Hematopoietic multipotent progenitor cell treated with erythropoietin and hydrocortisone succinate and interleukin-3 and kit ligand, for 4 days (in vitro differentiated cells): Measurements from ENCODE around the gene KIF2A.

ENCODE experiments used
- DNase-seq: peaks from one replicate; pipeline ENCODE4 v3.0.0-alpha.2; 2015

Gene KIF2A

DNA sequence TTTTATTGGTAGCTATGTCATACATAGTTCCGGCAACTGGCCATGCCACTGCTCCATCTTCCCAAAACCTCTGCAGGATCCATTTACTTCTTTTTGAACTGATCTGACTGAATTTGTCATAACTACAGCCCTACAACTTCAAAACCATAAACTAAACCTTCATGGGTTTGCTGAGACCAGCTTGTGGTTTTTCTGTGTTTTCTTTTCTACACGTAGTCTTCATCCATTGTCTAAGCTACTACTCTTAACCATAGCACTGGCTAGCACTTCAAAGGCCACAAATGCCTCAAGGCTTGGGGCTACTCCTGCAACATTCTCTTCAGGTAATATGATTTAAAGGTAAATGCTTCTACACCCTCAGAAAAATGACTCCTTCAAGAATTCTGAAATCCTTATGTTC, 9.0 kb upstream of the KIF2A start:
- DNase-seq: peak; percentile 30

DNA sequence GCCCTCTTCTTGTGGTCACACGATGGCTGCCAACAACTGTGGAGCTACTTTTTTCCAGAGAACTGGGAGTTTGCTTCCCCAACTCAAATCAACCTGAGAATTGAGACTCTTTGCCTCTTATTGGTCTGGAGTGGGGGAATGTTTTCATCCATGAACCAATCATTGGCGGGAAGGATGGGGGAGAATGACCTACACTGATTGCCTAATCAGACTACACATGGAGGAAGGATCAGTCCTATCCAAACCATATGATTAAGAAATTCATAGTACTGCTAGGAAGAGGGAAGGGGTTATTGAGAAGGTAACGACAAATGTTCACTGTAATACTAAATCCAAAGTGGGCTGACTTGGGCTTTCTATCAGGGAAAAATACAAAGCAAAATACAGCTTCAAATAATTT, 7.9 kb upstream of the KIF2A start:
- no peak for DNase-seq

DNA sequence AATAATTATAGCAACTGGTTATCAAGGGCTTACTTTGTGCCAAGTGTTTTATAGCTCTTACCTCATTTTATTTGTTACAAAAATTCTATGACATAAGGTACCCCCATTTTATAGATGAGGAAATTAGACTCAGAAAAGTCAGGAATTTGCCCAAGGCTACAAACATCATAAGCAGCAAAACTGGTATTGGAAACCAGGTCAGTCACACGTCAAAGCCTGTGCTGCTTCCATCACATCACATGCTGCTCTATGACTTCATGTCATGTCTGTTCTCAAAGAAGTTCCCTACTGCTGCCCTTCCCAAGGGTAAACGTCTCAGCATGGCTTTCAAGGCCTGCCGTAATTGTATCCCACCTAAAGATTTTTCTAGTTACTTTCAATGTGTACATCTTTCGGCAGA, 6.9 kb upstream of the KIF2A start:
- no peak for DNase-seq

DNA sequence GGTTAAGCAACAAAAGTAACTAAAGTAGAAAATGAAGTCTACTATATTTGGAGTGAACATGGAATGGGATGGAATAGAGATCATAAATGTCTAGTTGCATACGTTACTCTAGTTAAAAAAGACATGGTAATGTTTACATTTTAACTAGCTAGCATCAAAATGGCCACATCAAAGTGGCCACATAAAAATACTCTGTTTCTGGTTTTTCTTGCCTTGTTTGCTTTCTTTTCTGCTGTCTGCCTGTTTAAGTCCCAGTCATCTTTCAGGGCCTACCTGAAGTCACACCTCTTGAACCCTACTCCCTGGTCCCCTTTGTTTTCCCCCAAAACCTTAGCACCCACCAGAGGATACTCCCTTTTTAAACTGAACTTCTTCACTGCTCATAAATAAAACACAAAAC, 6.4 kb upstream of the KIF2A start:
- no peak for DNase-seq

DNA sequence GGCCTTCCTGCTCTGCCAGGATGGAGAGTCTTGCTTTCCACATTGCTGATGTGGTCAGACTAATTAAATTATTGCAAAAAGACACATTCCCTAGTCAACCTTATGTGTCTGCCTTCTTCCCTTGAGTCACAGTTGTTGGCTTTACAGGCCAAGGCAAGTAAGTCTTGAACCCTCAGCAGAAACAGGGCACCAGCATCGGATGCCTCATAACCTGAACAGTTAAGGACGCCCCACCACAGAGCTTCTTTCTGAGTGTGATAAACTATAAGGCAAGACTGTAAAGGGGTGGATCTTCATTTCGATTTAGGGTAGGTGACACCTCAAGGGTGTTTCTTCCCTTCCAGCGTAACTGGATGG, 670 bp upstream of the KIF2A start:
- no peak for DNase-seq

DNA sequence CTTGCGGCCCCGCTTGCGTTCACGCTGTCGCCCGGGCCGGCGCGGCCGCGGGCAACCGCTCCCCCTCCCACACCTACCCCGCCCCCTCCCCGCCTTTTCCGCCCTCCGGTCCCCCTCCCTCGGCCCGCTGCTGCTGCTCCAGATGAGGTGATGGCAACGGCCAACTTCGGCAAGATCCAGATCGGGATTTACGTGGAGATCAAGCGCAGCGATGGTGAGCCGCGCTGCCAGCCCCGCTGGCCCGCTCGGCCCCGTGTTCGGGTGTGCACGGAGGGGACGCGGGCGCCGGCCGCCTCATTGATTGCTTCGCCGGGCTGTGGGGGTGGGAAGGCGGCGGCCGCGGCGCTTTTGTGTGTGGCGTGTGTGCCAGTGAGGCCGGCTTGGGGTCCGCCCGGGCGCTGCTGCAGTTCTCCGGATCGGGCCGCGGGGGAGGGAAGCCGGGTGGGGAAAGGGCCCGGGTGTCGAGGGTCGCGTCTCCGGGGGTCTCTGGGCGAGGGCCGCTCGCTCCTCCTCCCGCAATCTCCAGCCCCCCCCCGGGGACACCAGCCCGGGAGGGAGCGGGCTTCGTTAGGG, 403 bp downstream of the KIF2A start:
- no peak for DNase-seq

DNA sequence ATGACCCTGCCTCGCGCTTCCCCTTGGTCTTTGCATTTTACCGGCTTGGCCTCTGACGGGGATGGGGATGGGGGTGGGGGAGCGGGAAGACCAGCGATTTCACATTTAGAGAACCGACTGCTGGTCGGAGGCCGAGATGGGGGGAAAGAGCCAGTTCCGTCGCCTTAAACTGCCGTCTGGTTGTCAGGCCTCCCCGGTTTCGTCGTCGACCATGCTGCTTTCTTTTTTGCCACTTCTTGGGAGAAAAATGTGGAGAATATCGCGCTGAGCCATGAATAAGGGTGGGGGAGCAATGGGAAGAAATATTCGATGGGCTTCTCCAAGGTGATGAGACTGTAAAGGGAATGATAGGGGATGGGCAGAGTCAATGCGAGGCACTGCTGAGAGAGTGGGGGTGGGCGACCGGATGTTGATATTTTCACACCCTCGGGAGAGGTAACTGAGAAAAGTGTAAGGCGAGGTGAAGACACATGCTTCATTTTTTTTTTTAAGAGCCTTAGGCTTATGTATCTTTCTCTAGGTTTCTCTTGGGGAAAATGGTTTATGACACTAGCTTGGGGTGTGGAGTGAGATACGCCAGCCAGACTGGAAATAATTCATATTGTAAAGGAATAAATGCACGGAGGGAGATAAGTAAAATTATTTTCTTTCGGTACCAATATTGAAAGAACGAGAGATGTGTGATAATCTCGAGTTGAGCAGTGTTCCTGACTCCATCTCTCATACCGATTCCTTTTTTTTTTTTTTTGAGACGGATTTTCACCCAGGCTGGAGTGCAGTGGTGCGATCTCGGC, 1.1 kb downstream of the KIF2A start:
- peak; percentile 78 for DNase-seq

DNA sequence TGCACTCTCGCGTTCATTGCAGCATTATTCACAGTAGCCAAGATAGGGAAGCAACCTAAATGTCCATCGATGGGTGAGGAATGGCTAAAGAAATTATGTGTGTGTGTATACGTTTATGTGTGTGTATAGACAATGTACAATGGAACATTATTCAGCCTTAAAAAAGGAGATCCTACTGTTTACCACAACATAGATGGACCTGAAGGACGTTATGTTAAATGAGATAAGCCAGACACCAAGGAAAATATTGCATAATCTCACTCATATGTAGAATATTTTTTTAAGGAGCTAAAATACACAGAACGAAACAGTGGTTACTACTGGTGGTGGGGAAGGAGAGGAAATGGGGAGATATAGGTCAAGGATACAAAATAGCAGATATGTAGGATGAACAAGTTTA, 2.4 kb downstream of the KIF2A start:
- DNase-seq: peak; percentile 35

GRCh38 chr5:62309107-62309506, 3.1 kb downstream of the KIF2A start:
- DNase-seq: peak; percentile 44

- DNase-seq: peak; percentile 67
Measured at GRCh38 chr5:62310426-62311143, 4.6 kb downstream of the KIF2A start.

- DNase-seq: no peak
Measured at GRCh38 chr5:62312036-62312435, 6.0 kb downstream of the KIF2A start.

GRCh38 chr5:62312674-62313073, 6.7 kb downstream of the KIF2A start:
- DNase-seq: no peak

- no peak for DNase-seq
Measured at GRCh38 chr5:62314213-62314830, 8.3 kb downstream of the KIF2A start.

DNA sequence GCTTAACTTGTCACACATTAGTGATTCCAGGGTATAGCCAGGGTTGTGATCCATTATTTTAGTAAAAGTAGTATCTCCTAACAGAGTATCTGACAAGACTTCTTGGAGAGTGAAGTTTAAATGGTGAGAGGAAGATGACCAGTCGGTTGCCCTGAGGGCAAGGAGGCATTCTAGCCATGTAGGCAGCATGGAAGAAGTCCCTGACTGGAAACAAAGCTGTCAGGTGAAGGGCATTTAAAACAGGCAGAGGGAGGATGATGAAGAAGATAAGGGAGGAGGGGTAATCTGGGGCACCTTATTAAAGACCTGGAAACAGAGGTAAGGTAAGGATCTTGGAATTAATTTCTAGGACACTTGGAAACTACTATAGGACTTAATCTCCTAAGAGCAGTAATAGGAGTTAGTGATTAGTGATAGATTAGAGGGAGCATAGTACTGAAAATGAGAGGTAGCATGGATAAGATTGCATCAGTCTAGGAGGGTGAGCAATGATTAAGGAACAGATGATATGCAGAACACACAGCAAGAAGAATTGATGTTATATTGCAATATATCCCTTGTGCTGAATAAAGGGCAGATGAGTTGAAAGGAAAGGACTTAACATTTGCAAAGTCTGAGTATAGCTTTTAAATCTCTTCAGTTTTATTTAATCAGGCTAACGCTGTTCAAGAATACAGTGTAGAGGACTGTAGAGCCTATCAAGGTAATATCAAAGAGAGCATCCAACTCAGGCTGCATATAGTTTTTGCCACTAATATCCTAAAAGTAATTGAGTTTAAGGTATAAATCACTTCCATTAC, 9.6 kb downstream of the KIF2A start:
- DNase-seq: no peak

GRCh38 chr5:62316176-62316502, 10.1 kb downstream of the KIF2A start:
- no peak for DNase-seq

DNA sequence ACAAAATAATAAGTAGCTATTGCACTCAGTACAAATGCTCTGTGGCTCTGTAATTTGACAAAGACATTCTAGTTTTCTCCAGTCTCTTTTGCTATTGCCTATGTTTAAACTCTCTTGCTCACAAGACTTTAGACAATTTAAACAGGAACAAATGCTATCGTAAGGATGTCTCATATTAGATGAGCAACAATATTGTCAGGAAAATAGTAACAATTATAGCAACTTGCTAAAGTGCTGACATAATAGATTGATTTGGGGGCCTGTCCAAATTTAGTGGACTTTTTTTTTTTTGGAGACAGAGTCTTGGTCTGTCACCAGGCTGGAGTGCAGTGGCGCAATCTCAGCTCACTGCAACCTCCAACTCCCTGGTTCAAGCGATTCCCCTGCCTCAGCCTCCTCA, 11.8 kb downstream of the KIF2A start:
- no peak for DNase-seq

- DNase-seq: no peak
Measured at GRCh38 chr5:62322484-62322883, 16.5 kb downstream of the KIF2A start.

DNA sequence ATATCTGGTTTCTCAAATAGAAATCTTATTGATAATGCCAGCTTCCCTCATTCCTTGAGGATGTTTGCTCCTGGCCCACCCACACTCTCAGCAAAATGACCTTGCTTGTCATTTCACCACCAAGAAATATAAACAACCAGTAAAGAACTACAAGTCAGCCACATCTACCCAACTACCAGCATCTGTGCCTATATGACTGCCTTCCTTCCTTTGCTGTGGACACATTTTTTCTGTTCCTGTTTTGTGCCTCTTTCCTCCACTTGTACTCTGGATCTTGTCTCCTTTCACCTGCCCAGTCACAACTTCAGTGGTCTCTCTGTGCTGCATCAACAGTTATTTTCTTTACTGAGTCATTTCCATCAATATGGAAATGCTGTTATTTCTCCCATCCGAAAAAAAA, 20.3 kb downstream of the KIF2A start:
- no peak for DNase-seq

- DNase-seq: no peak
Measured at GRCh38 chr5:62326702-62327101, 20.7 kb downstream of the KIF2A start.

- DNase-seq: peak; percentile 75
Measured at GRCh38 chr5:62327138-62328053, 21.4 kb downstream of the KIF2A start.

DNA sequence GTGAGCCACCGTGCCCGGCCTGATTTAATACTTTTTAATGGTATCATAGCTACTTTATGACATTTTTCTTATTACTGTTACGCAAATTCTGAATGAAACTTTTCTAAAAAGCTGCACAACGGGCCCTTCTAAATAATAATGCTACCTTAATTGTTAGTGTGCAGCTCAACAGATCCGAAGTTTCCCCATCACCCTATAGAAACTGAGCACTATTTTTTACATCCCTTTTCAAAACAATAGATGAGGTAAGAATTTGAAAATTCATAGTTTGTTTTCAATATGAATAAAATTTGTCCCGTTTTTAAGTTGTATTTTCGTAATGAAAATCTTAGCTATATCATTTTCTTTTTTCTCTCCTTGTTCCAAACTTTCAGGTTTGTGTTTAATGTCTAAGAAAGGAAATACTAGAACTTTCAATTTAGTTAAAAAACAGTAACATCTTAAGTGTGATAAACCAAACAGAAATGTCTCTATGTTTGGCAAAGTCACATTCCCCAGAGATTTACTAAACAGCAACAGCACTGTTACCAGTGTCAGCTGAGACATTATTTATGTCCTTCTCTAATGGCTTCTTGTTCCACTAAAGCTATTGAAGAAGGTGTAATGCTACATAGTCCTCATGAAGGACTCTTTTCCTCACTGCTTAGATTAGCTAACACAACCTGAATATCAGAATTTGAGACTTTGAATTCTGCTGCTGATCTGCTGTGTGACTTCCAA, 22.9 kb downstream of the KIF2A start:
- no peak for DNase-seq
